Limb (tissue), 2 donors: ENCODE data around the gene RB1.
"Not testable (repeated sequence)": the region's sequence is repeated elsewhere in the genome, so short reads cannot be mapped to it uniquely, and the experiment has no call there.

Experiments used
- DNase-seq, 2 donors: peaks; one replicate each; pipeline ENCODE4 v3.0.0-alpha.2; 2016; ENCODE audit errors: extremely low spot score in 2 of 2

RB1 gene

GRCh38 chr13:48346583-48346982, 43.0 kb downstream of the RB1 start:
- no peak for DNase-seq

DNA sequence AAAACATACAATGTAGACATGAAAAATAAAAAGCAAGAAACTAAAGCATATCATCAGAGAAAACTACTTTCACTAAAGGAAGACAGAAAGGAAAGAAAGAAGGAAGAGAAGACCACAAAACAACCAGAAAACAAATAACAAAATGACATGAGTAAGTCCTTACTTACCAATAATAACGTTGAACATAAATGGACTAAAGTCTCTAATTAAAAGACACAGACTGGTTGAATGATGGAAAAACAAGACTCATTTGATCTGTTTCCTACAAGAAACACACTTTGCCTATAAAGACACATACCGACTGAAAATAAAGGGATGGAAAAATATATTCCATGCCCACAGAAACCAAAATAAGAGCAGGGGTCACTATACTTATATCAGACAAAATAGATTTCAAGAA, 46.0 kb downstream of the RB1 start:
- DNase-seq: no peak

GRCh38 chr13:48353590-48353989, 50.0 kb downstream of the RB1 start:
- no peak for DNase-seq

DNA sequence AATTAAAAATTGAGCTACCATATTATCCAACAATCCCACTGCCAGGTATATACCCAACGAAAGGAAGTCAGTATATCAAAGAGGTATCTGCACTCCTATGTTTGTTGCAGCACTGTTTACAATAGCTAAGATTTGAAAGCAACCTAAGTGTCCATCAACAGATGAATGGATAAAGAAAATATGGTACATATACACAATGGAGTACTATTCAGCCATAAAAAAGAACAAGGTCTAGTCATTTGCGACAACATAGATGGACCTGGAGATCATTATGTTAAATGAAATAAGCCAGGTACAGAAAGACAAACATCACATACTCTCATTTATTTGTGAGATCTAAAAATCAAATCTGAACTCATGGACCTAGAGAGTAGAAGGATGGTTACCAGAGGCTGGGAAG, 52.0 kb downstream of the RB1 start:
- not testable (repeated sequence) for DNase-seq

- no peak for DNase-seq
These were observed 53.2 kb downstream of the RB1 start for GRCh38 chr13:48356750-48357149.

GRCh38 chr13:48369988-48370387, 66.4 kb downstream of the RB1 start:
- DNase-seq: no peak

DNA sequence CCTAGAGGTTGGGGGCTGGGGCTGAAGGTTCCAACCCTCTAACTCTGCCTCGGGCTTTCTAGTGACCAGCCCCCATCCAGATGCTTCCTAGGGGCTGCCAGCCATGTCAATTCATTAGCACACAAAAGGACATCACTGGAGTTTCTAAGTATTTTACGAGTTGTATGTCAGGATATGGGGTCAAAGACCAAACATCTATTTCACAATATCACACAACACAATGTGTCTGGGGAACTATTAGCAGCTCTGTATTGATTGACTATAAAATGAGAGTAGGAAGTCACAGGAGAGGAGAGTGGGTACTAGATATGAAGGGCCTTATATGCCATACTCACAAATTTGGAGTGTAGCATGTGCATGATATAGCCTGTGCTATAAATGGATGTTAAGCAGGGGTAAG, 67.3 kb downstream of the RB1 start:
- DNase-seq: no peak

DNA sequence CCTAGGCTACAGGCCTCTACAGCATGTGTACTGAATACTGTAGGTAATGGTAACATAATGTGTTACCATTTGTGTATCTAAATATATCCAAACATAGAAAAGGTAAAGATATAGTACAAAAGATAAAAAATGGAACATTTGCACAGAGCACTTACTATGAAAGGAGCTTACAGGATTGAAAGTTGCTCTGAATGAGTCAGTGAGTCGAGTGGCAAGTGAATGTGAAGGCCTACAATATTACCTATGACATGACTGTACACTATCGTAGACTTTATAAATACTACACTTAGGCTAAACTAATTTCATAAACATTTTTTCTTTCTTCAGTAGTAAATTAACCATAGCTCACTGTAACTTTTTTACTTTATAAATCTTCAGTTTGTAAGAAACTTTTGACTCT, 74.3 kb downstream of the RB1 start:
- DNase-seq: no peak

- DNase-seq: no peak
These were observed 77.0 kb downstream of the RB1 start for GRCh38 chr13:48380581-48380980.

GRCh38 chr13:48383384-48383783, 79.8 kb downstream of the RB1 start:
- no peak for DNase-seq

DNA sequence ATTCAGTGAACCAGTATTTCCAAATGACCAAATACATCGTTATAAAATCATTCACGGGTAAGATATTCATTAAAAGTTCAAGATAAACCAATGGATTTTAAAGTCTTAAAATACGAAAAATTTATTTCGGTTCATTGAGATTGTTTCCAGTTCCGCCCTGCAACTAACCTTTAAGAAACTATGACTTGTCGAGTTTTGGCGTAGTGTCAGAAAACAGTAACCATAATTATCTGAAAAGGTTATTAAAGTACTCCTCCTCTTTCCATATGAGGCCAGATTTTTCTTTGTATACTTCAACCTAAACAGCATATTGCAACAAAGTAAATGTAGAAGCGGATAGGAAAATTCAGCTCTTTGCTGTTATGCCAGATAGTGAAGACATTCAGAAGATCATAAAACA, 83.3 kb downstream of the RB1 start:
- no peak for DNase-seq

- no peak for DNase-seq
These were observed 87.7 kb downstream of the RB1 start for GRCh38 chr13:48391257-48391656.

DNA sequence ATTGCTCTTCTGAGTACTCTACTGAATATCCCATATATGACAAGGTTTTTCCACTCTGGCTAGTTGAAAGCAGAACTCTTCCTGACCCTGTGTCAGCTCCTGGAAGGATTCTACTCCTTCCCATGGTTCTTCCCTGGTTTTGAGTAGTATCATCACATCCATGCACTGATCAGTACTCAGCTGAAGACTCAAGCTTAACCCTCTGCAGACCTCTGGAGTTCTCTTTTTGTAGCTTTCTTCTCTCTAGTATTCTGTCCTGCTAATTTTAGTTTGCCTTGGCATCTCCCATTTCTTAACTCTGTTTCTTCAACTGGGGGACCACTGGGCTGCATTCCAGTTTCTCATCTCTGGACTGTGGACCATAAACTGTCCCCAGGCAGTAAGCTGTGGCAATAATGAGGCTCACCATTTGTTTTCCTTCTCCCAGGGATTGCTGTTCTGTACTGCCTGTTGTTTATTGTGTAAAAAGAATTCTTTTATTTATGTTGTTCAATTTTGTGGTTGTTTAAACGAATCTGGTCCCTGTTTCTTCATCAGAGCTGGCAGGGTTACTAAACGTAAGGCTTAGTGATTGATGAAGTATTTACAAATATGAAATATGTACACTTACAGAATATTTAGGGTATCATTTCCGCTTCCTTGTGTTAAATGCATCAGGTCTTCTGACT, 89.6 kb downstream of the RB1 start:
- no peak for DNase-seq

GRCh38 chr13:48393698-48394085, 90.1 kb downstream of the RB1 start:
- DNase-seq: no peak

- DNase-seq: no peak
These were observed 94.2 kb downstream of the RB1 start for GRCh38 chr13:48397744-48398143.

GRCh38 chr13:48398450-48399095, 95.0 kb downstream of the RB1 start:
- DNase-seq: no peak

- no peak for DNase-seq
These were observed 96.6 kb downstream of the RB1 start for GRCh38 chr13:48400090-48400694.

- DNase-seq: no peak
These were observed 97.3 kb downstream of the RB1 start for GRCh38 chr13:48400850-48401291.

DNA sequence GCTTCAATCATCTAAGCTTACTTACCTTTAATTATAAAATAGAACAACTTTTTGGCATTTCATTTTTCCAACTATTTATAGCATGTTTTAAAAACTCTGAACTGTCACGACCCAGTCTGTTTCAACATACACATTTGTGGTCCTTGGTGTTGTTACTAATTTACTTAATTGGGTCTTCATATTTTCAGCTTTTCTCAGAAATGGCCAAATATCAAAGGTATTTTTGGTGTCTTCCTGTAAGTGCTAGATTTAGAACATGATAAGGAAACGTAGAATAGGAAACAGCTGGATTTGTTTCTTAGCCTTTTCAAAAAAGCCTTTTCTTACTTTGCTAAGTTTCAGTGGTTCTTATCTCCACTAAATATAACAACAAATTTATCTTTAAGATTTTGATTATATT, 97.9 kb downstream of the RB1 start:
- DNase-seq: no peak

DNA sequence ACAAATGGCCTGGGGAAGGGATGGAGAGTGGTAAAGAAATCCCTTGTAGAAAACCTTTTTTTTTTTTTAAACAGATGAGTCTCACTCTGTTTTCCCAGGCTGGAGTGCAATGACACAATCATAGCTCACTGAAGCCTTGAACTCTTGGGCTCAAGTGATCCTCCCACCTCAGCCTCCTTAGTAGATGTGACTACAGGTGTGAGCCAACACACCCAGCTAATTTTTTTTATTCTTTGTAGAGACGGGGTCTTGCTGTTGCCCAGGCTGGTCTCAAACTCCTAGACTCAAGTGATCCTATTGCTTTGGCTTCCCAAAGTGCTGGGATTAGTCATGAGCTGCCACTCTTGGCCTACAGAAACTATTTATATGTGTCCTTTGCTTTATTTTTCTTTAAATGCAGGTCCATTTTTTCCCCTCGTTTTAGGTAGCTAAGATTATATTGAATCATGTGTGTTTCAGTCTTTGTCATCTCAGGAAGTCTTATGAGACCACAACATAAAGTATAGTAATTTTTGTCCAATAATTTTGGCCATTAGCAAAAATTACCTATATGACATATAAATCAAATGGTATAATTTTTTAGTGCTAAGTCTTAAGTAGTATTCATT, 98.9 kb downstream of the RB1 start:
- no peak for DNase-seq

DNA sequence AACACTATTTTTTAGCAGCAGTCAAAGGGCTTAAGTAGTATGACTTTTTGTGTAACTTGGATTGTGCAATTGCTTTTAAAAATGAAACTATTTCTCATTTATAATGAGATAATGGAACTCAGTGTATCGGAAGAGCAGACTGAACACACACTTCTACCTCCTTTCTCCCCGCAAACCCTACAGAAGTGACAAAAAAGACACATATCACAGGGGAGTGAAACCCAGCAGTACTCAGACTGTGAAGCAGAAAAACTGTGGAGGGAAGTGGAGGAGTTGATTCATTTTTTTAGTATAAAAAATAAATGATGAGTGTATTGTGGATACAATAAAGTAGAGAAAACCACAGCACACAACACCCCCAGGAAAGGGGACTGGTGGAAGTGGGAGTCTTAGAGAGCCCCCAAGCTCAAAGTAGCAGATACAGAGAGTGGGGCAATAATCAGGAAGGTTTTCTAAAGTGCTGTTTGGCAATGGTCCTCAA, 99.6 kb downstream of the RB1 start:
- DNase-seq: no peak

GRCh38 chr13:48403913-48404312, 100.4 kb downstream of the RB1 start:
- no peak for DNase-seq
